Naive thymus-derived CD4-positive, alpha-beta T cell (primary cell): ENCODE data around the gene SUSD6. TPM values are rescaled to one million over a fixed set of nuclear protein-coding genes. Genes with fewer than 3 reads are reported as not detected.

Experiments used
- ATAC-seq: fragments of 150-1000 bp; cut with Tn5 transposase; 2 replicates; pipeline ENCODE4 v1.10.0; 2021; ENCODE audit warnings: mild to moderate bottlenecking, moderate library complexity
- CTCF ChIA-PET: fragments of 350-600 bp; sonication (Branson Sonifier 250); formaldehyde crosslinking; loops from one replicate; lab custom pipeline; 2021; ENCODE audit warnings: antibody characterized with exemption; lab: Charles Lee
- POLR2A ChIA-PET: fragments of 350-600 bp; sonication (Branson Sonifier 250); formaldehyde crosslinking; loops from one replicate; lab custom pipeline; 2021; ENCODE audit warnings: antibody characterized with exemption, inconsistent platforms; lab: Charles Lee
- DNase-seq, 9 donors: peaks; one replicate each; pipeline versions ENCODE4 v3.0.0 to v3.0.0-alpha.2; 2020 to 2022; ENCODE audit warnings: mixed read lengths in 1 of 9
- H3K27ac ChIP-seq: one replicate; pipeline ENCODE4 v1.7.0; 2013; ENCODE audit warnings: mild to moderate bottlenecking, low read depth, low read length, moderate library complexity
- H3K27me3 ChIP-seq, 2 donors: one replicate each; pipeline ENCODE4 v1.7.0; 2013; ENCODE audit warnings: low read length in 2 of 2, mild to moderate bottlenecking in 2 of 2, moderate library complexity in 2 of 2; ENCODE audit not compliant: control insufficient read depth in 2 of 2, insufficient read depth in 2 of 2
- H3K36me3 ChIP-seq, 3 experiments: 1 replicate in 2 of 3; 2 replicates in 1 of 3; pipeline ENCODE4 v1.7.0; 2013; ENCODE audit warnings: low read length in 3 of 3, mild to moderate bottlenecking in 3 of 3, moderate library complexity in 1 of 3; ENCODE audit not compliant: insufficient read depth in 3 of 3, control insufficient read depth in 2 of 3
- H3K4me1 ChIP-seq, 2 donors: one replicate each; pipeline ENCODE4 v1.7.0; 2013; ENCODE audit warnings: low read length in 2 of 2, mild to moderate bottlenecking in 2 of 2, moderate library complexity in 1 of 2; ENCODE audit not compliant: control insufficient read depth in 2 of 2, insufficient read depth in 2 of 2
- H3K4me3 ChIP-seq: 2 replicates; pipeline ENCODE4 v1.7.0; 2013; ENCODE audit warnings: mild to moderate bottlenecking, low read length
- H3K9me3 ChIP-seq, 3 experiments: 1 replicate in 2 of 3; 2 replicates in 1 of 3; pipeline ENCODE4 v1.7.0; 2013; ENCODE audit warnings: low read length in 3 of 3; ENCODE audit not compliant: control insufficient read depth in 2 of 3
- H3K27ac Mint-ChIP-seq, 9 donors: one replicate each; pipeline ENCODE4 v1.8.0; 2020 to 2022; ENCODE audit warnings: mixed read lengths in 9 of 9, mild to moderate bottlenecking in 8 of 9, moderate library complexity in 5 of 9, inconsistent platforms in 2 of 9
- H3K27me3 Mint-ChIP-seq, 5 donors: one replicate each; pipeline ENCODE4 v1.8.0; 2021 to 2022; ENCODE audit warnings: mixed read lengths in 5 of 5, mild to moderate bottlenecking in 1 of 5
- H3K36me3 Mint-ChIP-seq, 5 donors: one replicate each; pipeline ENCODE4 v1.8.0; 2020 to 2022; ENCODE audit warnings: mixed read lengths in 5 of 5, mild to moderate bottlenecking in 3 of 5, inconsistent platforms in 1 of 5
- H3K4me1 Mint-ChIP-seq, 7 donors: one replicate each; pipeline ENCODE4 v1.8.0; 2020 to 2022; ENCODE audit warnings: mixed read lengths in 7 of 7, mild to moderate bottlenecking in 3 of 7, inconsistent platforms in 1 of 7
- H3K4me3 Mint-ChIP-seq, 10 donors: one replicate each; pipeline ENCODE4 v1.8.0; 2020 to 2022; ENCODE audit warnings: mild to moderate bottlenecking in 10 of 10, mixed read lengths in 10 of 10, moderate library complexity in 6 of 10, inconsistent platforms in 2 of 10
- H3K9me3 Mint-ChIP-seq, 11 donors: one replicate each; pipeline ENCODE4 v1.8.0; 2020 to 2022; ENCODE audit warnings: mixed read lengths in 11 of 11, mild to moderate bottlenecking in 4 of 11, inconsistent platforms in 1 of 11, moderate library complexity in 1 of 11
- intact Hi-C, 2 donors: fragments of 100-400 bp; cut with micrococcal nuclease; formaldehyde crosslinking; loops; one replicate each; pipeline ENCODE4 v1.15.1; 2023
- polyA plus RNA-seq, 2 donors: library from polyadenylated mRNA; unstranded; fragments of 300-500 nt; fragmentation: Illumina TruSeq; gene quantifications; one replicate each; pipeline ENCODE4 v1.2.3, GENCODE V29; 2021
- total RNA-seq, 6 experiments: library from RNA in 5 of 6; stranded (reverse) in 5 of 6; gene quantifications; 1 replicate in 5 of 6; 2 replicates in 1 of 6; pipeline ENCODE4 v1.2.3 and lab custom pipeline; 2021 to 2026

The SUSD6 gene
- total and polyA plus RNA-seq, 7 experiments from 2014 or later, result 4.3 to 90.8 (median 44.6) TPM

DNA sequence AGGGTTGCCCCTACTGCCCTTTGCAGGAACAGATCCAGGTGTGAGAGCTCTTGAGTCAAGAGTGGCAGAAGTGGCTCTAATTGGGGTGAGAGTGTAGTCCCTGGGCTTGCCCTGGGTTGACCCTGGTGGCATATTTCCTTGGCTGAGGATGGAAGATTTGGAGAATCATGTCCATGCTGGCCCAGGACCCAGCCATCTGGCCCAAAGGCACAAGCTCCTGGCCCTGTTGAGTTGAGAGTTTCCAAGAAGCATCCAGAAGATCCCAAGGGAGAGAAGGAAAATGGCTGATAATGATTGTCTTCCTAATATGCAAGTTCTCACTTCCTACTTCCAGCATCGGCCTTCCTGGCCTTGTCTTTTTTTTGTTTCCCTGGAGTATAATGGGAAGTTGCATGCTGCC lies 100.1 kb downstream of the SUSD6 start:
- Mint-ChIP-seq H3K4me3 (peak overlapping the region in 1 of 10 donors; percentile 38), H3K27me3 (no peaks in the 10 kb centered on the region), H3K4me1 (peaks cover 29 to 85% (median 42%) of the 10 kb centered on the region in 7 donors), H3K27ac (peak overlapping the region in 1 of 9 donors; percentile 69), H3K9me3 (no peaks in the 10 kb centered on the region), H3K36me3 (peaks cover 4 to 49% (median 39%) of the 10 kb centered on the region in 5 donors)
- Histone ChIP-seq H3K4me3 (no peak overlapping the region), H3K4me1 (peaks cover 12% of the 10 kb centered on the region in 2 donors), H3K27me3 (no peaks in the 10 kb centered on the region), H3K9me3 (no peaks in the 10 kb centered on the region), H3K36me3 (peaks cover 9 to 48% (median 19%) of the 10 kb centered on the region in 3 experiments), H3K27ac (no peak overlapping the region)
- DNase-seq, result no peak
- intact Hi-C loops, result no loop called here
- ChIA-PET CTCF (interaction anchor here (0.9 to 1.8 kb wide), 2 partner anchors 107 to 127 kb away, joined by 3 to 9 read pairs; no protein-coding TSS in a partner anchor), POLR2A (no interaction called here)
- no peak for ATAC-seq

GRCh38 chr14:69711881-69712560 lies 100.6 kb downstream of the SUSD6 start:
- no peaks in the 10 kb centered on the region for H3K27me3 ChIP-seq
- DNase-seq, result no peak
- Mint-ChIP-seq H3K9me3 (no peaks in the 10 kb centered on the region), H3K36me3 (peaks cover 4 to 50% (median 34%) of the 10 kb centered on the region in 5 donors), H3K27me3 (no peaks in the 10 kb centered on the region), H3K4me1 (peaks cover 34 to 85% (median 43%) of the 10 kb centered on the region in 7 donors), H3K27ac (peak overlapping the region in 3 of 9 donors; percentile 43 to 93 (median 80)), H3K4me3 (peak overlapping the region in 2 of 10 donors; percentile 57 to 75)
- H3K36me3 ChIP-seq, result peaks cover 9 to 42% (median 19%) of the 10 kb centered on the region in 3 experiments
- intact Hi-C loops, result no loop called here
- ChIA-PET POLR2A (no interaction called here), CTCF (no interaction called here)
- H3K27ac ChIP-seq, result no peak overlapping the region
- H3K4me3 ChIP-seq, result no peak overlapping the region
- ATAC-seq, result no peak
- H3K4me1 ChIP-seq, result peaks cover 12 to 18% of the 10 kb centered on the region in 2 donors
- no peaks in the 10 kb centered on the region for H3K9me3 ChIP-seq

- ATAC-seq, result peak; percentile 8
- H3K4me1 Mint-ChIP-seq, result peaks cover 34 to 87% (median 42%) of the 10 kb centered on the region in 7 donors
These were observed 101.2 kb downstream of the SUSD6 start for GRCh38 chr14:69712599-69713088.

GRCh38 chr14:69713209-69713781 lies 101.9 kb downstream of the SUSD6 start:
- Mint-ChIP-seq H3K36me3 (peaks cover 4 to 49% (median 28%) of the 10 kb centered on the region in 5 donors), H3K9me3 (no peaks in the 10 kb centered on the region), H3K4me3 (peak overlapping the region in 3 of 10 donors; percentile 8 to 75 (median 9)), H3K27me3 (no peaks in the 10 kb centered on the region), H3K4me1 (peaks cover 34 to 89% (median 42%) of the 10 kb centered on the region in 7 donors), H3K27ac (peak overlapping the region; percentile 6 to 93 (median 51))
- intact Hi-C loops, result no loop called here
- DNase-seq, result no peak
- ChIA-PET CTCF (no interaction called here), POLR2A (interaction anchor here (0.6 kb wide), 1 partner anchor 101 kb away, joined by 3 read pairs; no protein-coding TSS in a partner anchor)
- Histone ChIP-seq H3K4me3 (no peak overlapping the region), H3K4me1 (peaks cover 12 to 18% of the 10 kb centered on the region in 2 donors), H3K27me3 (no peaks in the 10 kb centered on the region), H3K9me3 (no peaks in the 10 kb centered on the region), H3K27ac (no peak overlapping the region), H3K36me3 (peaks cover 9 to 40% (median 19%) of the 10 kb centered on the region in 3 experiments)
- ATAC-seq, result no peak

More at GRCh38 chr14:69712599-69713088, 101.2 kb downstream of the SUSD6 start:
- Histone ChIP-seq H3K36me3 (peaks cover 9 to 40% (median 19%) of the 10 kb centered on the region in 3 experiments), H3K9me3 (no peaks in the 10 kb centered on the region), H3K27me3 (no peaks in the 10 kb centered on the region), H3K4me1 (peaks cover 12 to 18% of the 10 kb centered on the region in 2 donors), H3K4me3 (no peak overlapping the region), H3K27ac (no peak overlapping the region)
- POLR2A ChIA-PET, result no interaction called here
- no peaks in the 10 kb centered on the region for H3K27me3 Mint-ChIP-seq
- H3K9me3 Mint-ChIP-seq, result no peaks in the 10 kb centered on the region
- H3K36me3 Mint-ChIP-seq, result peaks cover 4 to 49% (median 31%) of the 10 kb centered on the region in 5 donors
- CTCF ChIA-PET, result no interaction called here
- H3K4me3 Mint-ChIP-seq, result peak overlapping the region in 5 of 10 donors; percentile 12 to 75 (median 33)
- DNase-seq, result no peak
- peak overlapping the region; percentile 35 to 93 (median 65) for H3K27ac Mint-ChIP-seq
- intact Hi-C loops, result no loop called here

DNA sequence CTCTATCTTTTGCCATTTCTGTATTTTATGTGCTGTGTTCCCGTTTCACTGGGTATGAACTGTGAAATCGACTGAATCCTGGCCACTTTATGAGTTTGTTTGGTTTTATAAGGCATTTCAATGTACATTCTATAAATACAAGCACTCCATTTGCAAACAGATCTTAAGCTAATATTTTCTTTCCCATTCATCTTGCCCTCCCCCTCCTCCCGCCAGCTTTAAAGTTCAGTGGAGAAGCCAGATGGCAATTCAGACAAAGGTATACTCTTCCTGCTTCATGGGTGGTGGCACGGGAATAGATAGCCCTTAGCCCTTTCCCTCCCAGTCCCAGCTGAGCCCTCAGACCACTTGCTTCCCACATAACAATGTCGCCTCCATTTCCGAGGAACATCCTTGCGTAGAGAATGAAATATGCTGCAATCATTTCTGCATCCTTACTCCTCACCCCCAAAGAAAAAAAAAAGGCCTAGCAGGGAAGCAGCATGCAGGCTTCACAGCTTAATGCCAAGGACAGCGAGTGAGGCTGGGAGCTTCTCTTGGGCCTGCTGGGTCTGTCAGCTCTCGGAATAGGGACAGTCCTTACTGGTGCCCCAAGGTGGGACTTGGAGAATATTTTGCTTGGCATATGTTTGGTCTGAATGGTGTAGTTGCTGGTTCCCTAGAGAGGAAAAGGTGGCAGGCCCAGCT lies 102.7 kb downstream of the SUSD6 start:
- intact Hi-C loops, result no loop called here
- ATAC-seq, result no peak

More for the DNA sequence above, 102.7 kb downstream of the SUSD6 start:
- H3K27ac Mint-ChIP-seq, result peak overlapping the region in 4 of 9 donors; percentile 17 to 74 (median 36)
- H3K27me3 Mint-ChIP-seq, result no peaks in the 10 kb centered on the region
- ChIA-PET POLR2A (interaction anchor here (0.6 kb wide), 1 partner anchor 102 kb away, joined by 3 read pairs; no protein-coding TSS in a partner anchor), CTCF (no interaction called here)
- no peak overlapping the region for H3K4me3 ChIP-seq
- H3K27me3 ChIP-seq, result no peaks in the 10 kb centered on the region
- H3K4me1 ChIP-seq, result peaks cover 12 to 14% of the 10 kb centered on the region in 2 donors
- H3K9me3 ChIP-seq, result no peaks in the 10 kb centered on the region
- peaks cover 35 to 90% (median 42%) of the 10 kb centered on the region in 7 donors for H3K4me1 Mint-ChIP-seq
- H3K9me3 Mint-ChIP-seq, result no peaks in the 10 kb centered on the region
- H3K27ac ChIP-seq, result no peak overlapping the region
- H3K36me3 ChIP-seq, result peaks cover 9 to 31% (median 12%) of the 10 kb centered on the region in 3 experiments
- H3K36me3 Mint-ChIP-seq, result peaks cover 4 to 46% (median 23%) of the 10 kb centered on the region in 5 donors
- DNase-seq, result no peak
- H3K4me3 Mint-ChIP-seq, result no peak overlapping the region
